HG02571 (cell line): ENCODE measurements around the gene NEU1.
A peak's percentile ranks its signal among the peaks of the same experiment; 100 is the strongest.
"Not testable (repeated sequence)": the region's sequence is repeated elsewhere in the genome, so short reads cannot be mapped to it uniquely, and the experiment has no call there.

Experiments
- ATAC-seq: cut with Tn5 transposase; IDR thresholded peaks from one replicate; pipeline ENCODE4 v1.9.1; 2021; ENCODE audit warnings: mild to moderate bottlenecking, moderate library complexity; ENCODE audit not compliant: unreplicated experiment

The NEU1 gene

DNA sequence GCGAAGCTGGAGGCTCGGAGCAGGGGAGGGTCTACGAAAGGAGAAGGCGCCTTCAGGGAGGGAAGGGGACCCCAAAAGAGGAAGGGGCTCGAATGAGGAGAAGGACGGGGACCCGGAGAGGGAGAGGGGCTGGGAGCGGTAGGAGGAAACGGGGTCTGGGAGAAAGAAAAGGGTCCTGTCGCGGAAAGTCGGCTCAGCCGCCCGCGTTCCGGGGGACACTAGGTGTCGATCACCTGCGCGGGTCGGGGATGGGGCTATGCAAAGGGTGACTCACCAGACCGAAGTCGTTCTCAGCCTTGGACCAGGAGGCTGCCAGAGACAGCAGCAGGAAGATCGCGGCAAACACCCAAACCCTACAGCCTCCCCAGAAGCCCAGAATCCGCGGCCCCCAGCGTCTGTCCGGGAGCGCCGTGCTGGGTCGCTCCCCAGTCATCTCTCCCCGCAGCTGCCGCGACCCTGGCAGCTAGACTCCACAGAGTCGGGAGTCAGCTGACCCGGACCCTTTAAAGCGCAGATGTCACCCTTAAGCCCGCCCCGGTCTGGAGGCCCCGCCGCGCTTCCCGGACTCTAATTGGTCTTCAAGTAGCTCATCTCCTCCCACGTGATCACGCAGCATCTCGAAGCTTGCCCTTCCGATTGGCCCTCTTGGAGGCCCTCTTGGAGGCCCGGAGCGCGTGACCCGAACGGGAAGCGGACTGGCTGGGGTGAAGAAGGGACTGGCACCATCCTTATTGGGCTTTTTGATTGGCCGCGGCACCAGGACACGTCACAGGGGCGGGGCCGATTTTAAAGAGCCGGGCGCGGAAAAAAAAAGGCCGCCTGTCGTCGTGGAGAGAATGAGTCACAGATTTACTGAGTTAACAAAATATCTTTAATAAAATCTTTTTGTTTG is at the start of gene NEU1:
Gene NEU1 (minus strand): TSS at position 478 of the 892 bp plus-strand sequence. CDS start 45 bp downstream, at position 433.
- peak; percentile 92 for ATAC-seq

GRCh38 chr6:31911826-31912585 is 49.4 kb upstream of the NEU1 start:
- no peak for ATAC-seq

GRCh38 chr6:31909298-31909697 is 46.7 kb upstream of the NEU1 start:
- ATAC-seq, result not testable (repeated sequence)

GRCh38 chr6:31908791-31909190 is 46.2 kb upstream of the NEU1 start:
- no peak for ATAC-seq

- ATAC-seq, result not testable (repeated sequence)
Measured at GRCh38 chr6:31908255-31908654, 45.6 kb upstream of the NEU1 start.

DNA sequence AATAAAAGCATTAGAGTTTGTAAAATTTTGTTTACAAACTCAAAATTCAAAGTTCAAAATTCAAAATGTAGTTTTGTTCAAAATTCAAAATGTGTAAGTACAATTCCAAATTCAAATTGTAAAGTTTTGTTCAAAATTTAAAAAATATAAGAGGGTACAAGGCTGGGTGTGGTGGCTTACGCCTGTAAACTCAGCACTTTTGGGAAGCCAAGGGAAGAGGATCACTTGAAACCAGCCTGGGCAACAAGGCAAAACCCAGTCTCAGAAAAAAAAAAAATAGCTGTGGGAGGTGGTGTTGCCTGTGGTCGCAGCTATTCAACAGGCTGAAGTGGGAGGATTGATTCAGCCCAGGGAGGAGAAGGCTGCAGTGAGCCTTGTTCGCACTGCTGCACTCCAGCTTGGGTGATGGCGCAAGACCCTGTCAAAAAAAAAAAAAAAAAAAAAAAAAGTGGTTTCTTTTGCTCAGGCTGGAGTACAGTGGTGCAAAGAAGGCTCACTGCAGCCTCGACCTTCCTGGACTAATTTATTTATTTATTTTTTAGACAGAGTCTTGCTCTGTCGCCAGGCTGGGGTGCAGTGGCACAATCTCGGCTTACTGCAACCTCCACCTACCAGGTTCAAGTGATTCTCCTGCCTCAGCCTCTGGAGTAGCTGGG is 44.7 kb upstream of the NEU1 start:
- ATAC-seq, result no peak

GRCh38 chr6:31906727-31907126 is 44.1 kb upstream of the NEU1 start:
- ATAC-seq, result not testable (repeated sequence)

- no peak for ATAC-seq
Measured at GRCh38 chr6:31906122-31906521, 43.5 kb upstream of the NEU1 start.

GRCh38 chr6:31905041-31905440 is 42.4 kb upstream of the NEU1 start:
- no peak for ATAC-seq

- ATAC-seq, result no peak
Measured at GRCh38 chr6:31903957-31904356, 41.3 kb upstream of the NEU1 start.

DNA sequence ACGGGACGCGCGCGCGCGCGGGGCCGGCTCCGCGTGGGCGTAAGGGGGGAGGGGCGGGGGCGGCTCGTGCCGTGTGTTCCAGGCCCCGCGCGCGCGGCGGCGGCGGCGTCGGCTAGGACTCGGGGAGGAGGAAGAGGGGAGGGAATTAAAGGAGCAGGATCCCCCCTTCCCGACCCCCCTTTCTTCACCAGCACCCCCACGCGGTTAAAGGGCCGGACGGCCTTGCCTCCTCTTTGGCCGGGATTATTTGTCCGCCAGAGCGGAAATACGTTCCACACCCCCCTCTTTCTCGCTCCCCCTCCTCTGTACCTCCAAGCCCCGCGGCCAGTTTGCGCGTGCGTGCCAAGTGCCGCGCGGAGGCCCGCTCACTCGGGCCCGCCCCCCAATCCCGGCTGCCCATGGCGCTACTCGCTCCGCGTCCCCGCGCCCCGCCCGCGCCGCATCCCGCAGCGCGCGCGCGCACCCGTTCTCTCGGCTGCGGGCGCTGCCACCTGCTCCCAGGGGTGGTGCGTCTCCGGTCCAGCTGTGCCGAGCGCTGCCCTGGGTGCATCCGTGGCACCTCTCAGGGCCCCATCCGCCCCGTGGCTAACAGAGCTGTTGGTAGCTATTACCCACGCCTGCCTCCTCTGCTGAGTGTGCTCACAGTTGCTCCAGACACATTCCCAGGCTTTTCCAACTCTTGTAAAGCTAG is 39.5 kb upstream of the NEU1 start, which contains the start of gene ZBTB12:
Gene ZBTB12 (minus strand): TSS at position 134 of the 691 bp plus-strand sequence. CDS start 781 bp downstream, outside the sequence.
- ATAC-seq, result peak; percentile 42

DNA sequence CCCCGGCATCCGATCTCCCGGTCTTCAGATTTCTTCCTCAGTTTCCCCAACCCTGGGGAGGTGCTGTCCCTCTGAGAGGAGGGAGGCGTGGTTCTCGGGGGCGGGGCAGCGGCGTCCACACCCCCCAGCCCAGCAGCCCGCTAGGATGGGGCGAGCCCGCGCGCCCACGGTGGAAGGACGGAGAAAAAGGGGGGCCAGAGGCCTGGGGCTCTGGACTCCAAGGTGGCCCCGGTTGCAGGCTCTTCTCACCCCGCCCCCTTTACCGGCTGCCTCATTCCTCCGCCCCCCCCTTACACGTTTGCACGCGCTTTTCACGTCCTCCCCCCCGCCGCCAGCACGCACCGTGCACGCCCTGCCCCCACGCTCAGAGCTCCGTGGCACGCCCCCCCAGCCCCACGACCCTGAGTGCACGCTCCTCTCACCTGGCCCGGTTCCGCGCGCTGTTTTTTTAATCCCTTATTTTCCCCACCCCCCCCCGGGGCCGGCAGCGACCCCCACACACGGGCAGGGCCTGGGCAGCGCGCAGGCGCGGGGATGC is 38.9 kb upstream of the NEU1 start:
- ATAC-seq, result no peak

DNA sequence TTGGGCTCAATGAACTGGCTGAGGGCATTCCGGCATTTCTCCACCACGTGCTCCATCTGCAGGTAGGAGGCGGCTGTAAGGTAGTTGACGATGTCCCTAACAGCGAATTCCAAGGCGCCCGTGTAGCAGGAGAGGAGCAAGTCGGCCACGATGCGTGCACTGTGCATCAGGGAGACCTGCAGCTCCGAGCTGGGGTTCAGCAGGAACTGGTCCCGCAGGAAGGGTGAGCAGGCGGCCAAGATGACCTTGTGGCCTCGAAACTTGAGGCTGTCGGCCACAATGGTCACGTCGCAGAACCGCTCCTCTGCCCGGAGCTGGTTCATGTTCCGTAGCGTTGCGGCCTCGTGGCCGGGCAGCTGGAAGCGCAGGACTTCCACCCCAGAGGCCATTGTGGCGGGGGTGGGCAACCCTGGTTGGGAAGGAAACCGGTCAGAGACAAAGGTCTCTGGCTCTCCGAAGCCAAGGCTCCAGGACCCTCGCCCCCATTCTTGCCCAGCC is 38.3 kb upstream of the NEU1 start:
- no peak for ATAC-seq

- no peak for ATAC-seq
Measured at GRCh38 chr6:31899882-31900722, 37.5 kb upstream of the NEU1 start.

- no peak for ATAC-seq
Measured at GRCh38 chr6:31899215-31899614, 36.6 kb upstream of the NEU1 start.

DNA sequence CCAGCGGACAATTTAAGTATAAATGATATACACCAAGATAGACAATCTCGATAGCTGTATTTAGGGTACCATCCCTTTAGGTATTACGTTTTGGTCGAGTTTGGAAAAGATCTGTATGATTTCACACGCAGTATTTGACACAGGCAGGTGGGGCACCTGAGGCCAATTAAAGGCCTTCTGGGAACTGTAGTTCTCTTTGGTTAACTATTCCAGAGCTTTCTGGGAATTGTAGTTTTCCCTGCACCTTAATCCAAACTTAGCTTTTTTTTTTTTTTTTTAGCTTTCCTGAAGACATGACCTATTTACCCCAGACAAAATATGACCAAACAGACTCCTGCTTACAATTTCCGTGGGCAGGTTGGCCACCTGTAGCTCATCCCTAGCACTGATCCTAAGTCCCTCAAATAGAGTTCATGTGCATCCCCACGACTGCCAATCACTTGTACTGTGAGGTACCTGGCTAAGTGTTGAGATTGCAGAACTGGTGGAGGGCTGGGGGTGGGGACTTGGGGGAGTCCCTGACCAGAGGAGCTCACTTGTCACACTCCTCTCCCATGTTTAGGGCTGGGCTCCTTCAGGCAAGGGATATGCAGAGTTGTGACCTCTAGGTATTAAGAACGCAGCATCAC is 35.9 kb upstream of the NEU1 start:
- ATAC-seq, result no peak

DNA sequence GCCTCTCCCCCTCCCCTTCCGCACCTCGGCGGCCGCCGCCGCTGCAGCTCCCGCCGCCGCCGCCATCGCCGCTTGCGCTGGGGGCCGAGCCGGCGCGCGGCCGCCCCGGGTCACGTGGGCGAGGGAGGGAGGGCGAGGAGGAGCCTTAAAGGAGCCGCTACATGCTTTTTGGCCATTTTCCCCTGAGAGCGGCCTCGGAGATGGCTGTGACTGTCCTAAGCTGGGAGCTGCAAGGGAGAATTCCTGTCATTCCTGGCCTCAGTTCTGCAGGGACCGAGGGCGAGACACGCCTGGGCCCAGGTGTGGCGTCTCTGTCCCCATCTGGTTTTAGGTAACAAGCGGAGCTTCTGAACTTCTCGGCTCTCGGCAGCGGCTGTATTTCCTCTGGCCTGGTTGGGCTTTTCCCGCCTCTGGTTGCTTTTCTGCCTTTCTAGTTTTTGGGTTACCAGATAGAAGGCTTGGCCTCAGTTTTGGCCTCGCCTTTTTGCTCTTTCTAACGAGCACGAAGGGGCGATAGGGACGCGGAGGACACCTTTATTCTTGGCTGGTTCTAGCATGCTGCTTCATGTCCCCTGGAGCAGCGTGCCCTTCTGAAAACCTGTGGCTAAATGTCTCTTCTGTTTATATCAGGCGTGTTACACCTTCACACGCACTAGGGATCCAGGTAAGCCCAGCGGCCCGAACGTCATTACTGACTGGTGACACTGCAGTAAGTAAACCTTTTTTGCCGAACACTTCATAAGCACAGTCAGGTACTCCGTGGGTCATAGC is 35.2 kb upstream of the NEU1 start, which contains the start of gene EHMT2:
Gene EHMT2 (minus strand): TSS at position 87 of the 771 bp plus-strand sequence. CDS start 21 bp downstream, at position 66.
- peak; percentile 42 for ATAC-seq
